ENCODE results near the gene MOCS2.
"Not testable (repeated sequence)": the region's sequence is repeated elsewhere in the genome, so short reads cannot be mapped to it uniquely, and the experiment has no call there.

Gene MOCS2, protein sequence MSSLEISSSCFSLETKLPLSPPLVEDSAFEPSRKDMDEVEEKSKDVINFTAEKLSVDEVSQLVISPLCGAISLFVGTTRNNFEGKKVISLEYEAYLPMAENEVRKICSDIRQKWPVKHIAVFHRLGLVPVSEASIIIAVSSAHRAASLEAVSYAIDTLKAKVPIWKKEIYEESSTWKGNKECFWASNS

DNA sequence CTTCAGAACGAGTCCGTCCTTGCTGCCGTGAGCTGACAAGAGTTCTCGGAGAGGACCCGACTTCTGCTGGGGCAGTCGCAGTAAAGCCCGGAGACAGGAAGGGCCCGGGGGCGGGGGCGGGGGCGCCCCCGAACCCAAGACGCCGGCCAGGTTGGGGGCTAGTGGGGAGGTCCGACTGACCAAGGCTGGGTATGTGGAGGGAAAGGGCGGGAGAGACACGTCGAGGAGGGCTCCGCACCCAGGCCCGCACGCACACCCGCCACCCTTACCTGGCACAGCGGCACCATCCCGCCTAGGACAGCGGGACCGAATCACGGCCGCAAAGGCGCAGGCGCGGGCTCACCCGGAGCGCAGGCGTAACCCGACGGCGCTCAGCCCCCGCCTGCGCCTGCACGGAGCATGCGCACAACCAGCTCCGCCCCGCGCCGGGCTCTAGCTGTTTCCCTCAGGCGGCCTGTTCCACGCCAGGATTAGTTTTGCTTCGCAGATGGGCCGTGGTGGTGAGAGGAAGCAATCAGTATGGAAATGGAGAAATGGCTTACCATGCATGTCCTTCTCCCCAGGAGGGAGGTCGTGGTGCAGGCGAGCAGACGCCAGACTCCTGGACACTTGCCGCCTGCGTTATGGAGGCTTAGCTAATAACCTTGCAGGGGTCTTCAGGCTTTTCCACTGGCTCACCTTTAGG is at the start of gene MOCS2:
MOCS2 (minus strand) TSS at position 315 of the 685 bp plus-strand sequence. CDS start 2,583 bp downstream, outside the sequence.
- DNase-seq = peak; percentile 82

DNA sequence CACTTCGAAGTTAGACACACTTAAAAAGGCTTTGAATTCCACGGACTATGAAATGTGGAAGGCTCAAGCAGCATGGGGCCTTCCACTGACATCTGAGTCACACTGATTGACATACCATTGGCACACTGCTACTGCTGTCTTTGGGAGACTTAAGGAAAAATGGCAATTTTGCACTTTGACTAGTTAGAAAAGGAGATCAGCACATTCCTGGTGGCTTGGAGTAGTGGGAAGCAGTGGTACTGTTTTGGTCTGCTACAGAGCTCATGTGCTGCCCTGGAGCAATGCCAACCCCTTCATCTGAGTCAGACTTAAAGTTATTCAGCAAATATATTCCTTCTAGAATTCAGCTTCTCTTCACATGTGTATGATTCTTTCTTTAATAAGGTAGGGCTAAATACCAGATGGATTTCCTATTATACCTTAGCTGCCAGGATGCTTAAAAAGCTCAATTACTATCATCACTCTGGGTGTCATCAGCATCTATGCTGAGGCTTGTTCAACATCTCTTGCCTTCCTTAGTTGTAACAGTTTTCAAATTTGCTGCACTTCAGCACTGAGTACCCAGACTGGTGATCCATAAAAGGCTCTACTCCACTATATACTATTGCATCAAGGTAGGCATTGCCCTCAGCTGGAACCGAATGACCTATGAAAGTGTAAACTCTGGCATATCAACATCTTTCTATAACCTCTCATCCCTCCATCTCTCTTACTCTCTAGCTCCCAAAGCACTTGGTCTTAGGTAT is 42.3 kb upstream of the MOCS2 start:
- peak; percentile 41 for DNase-seq

DNA sequence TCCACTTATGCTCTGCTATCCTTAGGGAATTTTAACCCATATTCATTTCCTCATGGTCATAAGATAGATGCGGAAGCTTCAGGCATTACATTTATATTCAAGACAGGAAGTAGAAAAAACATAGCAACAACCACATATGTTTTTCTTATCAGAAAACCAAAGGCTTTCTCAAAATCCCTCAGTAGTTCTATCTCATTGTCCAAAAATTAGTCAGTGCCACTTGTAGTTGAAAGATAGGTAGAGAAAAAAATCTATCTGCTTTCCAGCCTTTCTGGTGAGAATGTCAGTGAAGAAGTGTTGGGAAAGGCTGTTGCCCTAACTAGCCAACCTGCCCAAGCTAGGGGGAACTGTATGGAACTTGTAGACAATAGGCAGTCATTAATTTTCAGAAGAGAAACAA is 23.5 kb upstream of the MOCS2 start:
- DNase-seq = no peak

DNA sequence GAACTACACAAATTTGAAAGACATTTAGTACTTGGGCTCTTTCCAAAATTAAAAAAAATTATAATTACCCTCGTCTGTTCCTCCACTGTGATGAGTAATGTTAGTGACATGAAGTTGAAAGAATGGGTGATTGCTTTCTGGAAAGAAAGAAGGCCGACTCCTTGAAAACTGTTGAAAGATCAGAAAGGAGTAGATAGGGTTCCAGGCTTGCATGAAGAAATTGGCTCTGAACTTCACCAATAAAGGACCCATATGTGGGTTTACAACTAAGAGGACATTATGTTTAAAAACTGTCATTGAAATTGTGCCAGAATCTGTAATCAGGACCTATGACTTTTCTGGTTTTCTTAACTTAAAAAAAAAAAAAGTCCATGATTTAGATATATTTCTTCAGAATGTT is 20.7 kb upstream of the MOCS2 start:
- no peak for DNase-seq

GRCh38 chr5:53128481-53128880 is 18.9 kb upstream of the MOCS2 start:
- DNase-seq = no peak

GRCh38 chr5:53127107-53127506 is 17.6 kb upstream of the MOCS2 start:
- DNase-seq = no peak

GRCh38 chr5:53126521-53126920 is 17.0 kb upstream of the MOCS2 start:
- peak; percentile 34 for DNase-seq

- no peak for DNase-seq
Observed at GRCh38 chr5:53123702-53124101, 14.1 kb upstream of the MOCS2 start.

- no peak for DNase-seq
Observed at GRCh38 chr5:53120165-53120564, 10.6 kb upstream of the MOCS2 start.

DNA sequence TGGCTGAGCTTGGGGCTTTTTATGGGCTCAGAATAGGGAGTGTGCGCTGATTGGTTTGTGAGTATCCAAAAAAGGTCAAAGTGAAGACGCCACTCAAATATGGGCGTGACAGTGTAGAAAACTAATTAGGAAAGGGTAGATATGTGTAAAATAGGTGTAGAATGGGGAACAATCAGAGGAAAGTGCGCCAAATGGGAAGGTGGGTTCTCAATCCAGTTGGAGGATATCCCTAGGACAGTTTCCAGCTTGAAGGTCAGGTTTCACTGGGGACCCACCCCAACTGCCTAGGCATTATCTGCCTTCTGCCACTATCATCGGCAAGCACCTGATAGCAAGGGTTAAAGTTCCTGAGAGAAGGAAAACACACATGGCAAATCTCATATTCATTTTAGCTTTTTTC is 9.3 kb upstream of the MOCS2 start:
- no peak for DNase-seq

- DNase-seq = no peak
Observed at GRCh38 chr5:53116597-53116996, 7.0 kb upstream of the MOCS2 start.

DNA sequence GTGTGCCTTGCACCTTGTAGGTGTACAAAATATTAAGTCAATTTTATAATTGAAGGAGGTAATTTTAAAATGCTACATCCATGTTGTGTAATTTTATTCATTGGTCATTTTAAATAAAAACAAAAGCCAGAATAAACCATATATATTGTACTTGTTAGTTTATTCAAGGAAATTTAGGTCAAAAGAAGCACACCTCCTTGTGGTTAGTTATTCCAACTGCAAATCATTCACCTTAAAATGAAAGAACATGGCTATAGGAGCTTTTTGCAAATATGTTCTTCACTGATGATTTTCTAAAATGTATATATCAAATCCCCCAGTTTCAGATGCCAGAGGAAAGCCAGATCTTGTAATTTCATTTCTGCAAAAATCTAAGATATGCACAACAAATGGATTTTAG is 5.4 kb upstream of the MOCS2 start:
- DNase-seq = no peak

GRCh38 chr5:53113947-53114346 is 4.4 kb upstream of the MOCS2 start:
- DNase-seq = no peak

DNA sequence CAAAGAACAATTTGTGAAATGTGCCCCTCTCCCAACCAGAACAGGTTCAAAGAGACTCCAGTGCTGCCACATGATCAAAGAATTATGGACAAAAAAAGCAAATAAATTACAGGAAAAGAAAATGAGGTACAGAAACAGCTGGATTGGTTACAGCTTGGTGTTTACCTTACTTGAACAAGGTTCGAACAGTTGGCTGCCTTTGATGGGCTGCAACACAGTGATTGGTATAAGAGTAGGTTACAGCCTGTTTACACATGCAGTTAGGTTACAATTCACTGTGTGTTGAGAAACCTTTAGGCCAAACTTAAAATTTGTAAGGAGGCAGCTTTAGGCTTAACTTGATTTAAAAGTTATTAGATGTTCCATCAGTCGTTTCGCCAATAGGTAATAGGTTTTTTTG is 3.4 kb upstream of the MOCS2 start:
- no peak for DNase-seq

- DNase-seq = not testable (repeated sequence)
Observed at GRCh38 chr5:53112307-53112706, 2.8 kb upstream of the MOCS2 start.

DNA sequence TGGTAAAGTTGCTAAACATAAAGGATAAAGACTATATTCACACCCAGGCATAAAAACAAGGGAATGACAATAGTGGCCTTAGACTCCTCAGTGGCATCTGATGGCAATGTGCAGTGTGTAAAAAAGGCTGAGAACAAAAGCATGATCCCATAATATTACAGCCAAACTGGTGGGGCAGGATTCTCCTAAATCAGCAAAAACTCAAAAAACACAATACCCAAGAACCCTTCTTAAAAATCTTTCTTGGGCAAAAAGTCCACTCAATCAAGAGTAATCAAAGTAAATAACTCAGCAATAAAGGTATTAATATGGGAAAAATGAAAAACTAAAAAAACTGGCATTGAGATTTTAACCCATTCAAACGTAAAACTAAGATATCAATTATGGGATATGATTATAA is 1.6 kb upstream of the MOCS2 start:
- DNase-seq = no peak

GRCh38 chr5:53110156-53110555 is 599 bp upstream of the MOCS2 start:
- no peak for DNase-seq

DNA sequence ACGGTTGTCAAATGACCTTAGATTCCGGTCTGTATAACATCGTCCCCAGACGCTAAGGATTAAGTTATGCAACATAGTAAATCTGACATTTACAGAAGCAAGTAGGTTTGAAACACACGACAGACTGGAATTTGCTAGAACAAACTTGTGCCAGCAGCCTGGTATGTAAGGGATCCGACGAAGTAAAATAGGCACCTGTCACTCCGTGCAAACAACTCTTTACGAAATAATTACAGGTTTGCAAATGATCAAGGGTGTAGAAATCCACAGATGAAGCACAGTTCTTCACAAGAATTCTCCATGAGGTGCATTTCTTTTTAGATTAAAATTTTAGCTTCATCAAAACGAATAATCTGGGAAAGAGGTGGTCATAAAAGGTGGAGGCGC is 508 bp downstream of the MOCS2 start:
- DNase-seq = no peak

DNA sequence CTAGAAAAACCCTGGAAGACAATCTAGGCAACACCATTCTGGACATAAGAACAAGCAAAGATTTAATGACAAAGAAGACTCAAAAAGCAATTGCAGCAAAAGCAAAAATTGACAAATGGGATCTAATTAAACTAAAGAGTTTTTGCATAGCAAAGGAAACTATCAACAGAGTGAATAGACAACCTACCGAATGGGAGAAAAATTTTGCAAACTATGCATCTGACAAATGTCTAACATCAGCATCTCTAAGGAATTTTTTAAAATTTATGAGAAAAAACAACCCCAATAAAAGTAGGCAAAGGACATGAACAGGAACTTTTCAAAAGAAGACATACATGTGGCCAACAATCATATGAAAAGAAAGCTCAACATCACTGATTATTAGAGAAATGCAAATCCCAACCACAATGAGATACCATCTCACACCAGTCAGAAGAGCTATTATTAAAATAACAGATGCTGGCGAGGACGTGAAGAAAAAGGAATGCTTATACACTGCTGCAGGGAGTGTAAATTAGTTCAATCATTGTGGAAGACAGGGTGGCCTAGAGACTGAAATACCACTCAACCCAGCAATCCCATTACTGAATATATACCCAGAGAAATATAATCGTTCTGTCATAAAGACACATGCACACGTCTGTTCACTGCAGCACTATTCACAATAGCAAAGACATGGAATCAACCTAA is 3.8 kb downstream of the MOCS2 start:
- no peak for DNase-seq

DNA sequence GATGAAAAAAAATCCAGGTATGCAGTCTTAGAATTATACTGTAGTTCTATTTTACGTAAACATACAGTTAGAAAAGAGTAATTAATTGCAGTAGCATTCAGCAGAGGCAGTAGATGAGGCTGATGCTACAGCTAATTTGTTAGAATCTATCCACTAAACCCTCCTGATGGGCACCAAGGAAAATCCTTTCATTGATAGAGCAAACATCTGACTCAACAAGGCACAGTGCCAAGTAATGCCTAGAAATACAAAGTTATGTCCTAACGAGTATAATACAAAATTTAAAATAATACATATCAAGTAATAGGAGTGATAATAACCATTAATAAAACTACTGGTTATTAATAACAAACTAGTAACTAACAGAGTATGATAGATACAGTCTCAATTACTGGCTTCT is 9.0 kb downstream of the MOCS2 start:
- DNase-seq = no peak

DNA sequence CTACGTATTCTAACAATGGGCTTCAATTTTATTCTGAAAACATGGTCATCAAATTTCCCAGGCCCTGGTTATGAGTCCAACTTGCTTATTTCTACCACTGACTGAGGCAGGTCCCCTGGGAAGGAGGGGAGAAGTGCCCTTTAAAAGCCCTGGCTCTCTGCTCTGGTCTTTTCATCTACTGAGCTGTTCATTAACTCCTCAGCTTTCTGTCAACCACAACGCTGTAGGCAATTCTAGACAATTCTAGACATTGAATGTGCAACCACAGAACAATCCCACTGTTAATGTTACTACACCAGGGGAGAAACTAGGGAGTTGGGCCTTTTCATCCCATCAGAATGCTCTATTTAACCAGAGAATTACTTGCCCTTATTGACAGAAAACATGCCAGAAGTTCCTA is 10.0 kb downstream of the MOCS2 start:
- no peak for DNase-seq

GRCh38 chr5:53095931-53096525 is 13.5 kb downstream of the MOCS2 start:
- peak; percentile 24 for DNase-seq

- no peak for DNase-seq
Observed at GRCh38 chr5:53095217-53095616, 14.3 kb downstream of the MOCS2 start.
